Fibroblast of mammary gland (primary cell): Measurements from ENCODE around the gene ZSCAN5A.
A peak's percentile ranks its signal among the peaks of the same experiment; 100 is the strongest.

Experiments
- DNase-seq: peaks from one replicate; pipeline ENCODE4 v3.0.0-alpha.2; 2010; ENCODE audit warnings: low read depth
- H3K4me3 ChIP-seq: 2 replicates; pipeline ENCODE4 v1.5.1; 2011; ENCODE audit warnings: low read depth, mild to moderate bottlenecking, low read length, moderate library complexity; ENCODE audit not compliant: control insufficient read depth
- CTCF ChIP-seq: conservative IDR thresholded peaks from 2 replicates; pipeline ENCODE4 v1.5.1; 2011; ENCODE audit warnings: low read depth, low read length, inconsistent platforms; ENCODE audit not compliant: control insufficient read depth, insufficient read depth

The ZSCAN5A gene

DNA sequence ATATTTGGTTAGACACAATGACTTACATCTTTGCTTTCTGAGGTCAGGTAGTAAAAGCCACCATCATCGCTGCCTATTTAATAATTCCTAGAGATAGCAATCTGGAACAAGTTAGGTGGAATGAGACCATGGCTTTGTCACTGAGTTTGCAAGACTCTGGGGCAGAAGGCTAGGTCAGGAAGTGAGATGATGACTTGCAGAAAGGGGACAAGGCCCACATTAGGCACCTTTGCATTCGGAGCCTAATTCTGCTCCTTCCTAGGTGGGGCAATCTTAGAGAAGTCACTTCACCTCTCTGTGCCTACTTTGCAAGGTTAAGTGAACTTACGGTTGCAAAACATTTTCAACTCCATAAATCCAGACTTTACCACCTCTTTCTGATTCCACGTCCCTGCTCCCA, 31.8 kb downstream of the ZSCAN5A start:
- no peak for TF ChIP-seq CTCF
- no peak for DNase-seq
- H3K4me3 ChIP-seq, result no peak overlapping the region

DNA sequence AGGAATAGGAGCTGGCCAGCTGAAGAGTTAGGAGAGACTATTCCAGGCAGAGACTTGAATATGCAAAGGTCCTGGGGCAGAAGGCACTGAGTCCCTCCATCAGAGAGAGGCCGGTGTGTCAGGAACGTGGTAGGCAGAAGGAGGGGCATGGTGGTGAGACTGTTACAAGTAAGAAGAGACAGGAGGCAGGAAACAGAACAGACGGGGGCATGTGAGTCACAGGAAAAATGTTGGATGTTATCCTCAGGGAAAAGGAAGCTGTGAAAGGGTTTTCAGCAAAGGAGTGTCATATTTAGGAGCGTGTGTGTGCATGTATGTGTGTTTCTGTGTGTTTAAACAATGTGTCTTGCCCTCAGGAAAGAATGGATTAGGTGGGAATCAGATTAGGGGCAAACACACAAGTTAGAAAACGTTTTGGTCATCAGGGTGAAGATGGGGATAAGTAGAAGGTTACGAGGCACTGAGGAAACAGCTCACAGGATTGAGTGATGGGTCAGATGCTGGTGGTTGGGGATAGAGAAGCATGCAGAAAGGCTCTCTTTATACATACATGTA, 41.0 kb downstream of the ZSCAN5A start:
- TF ChIP-seq CTCF, result no peak
- no peak overlapping the region for H3K4me3 ChIP-seq
- peak; percentile 53 for DNase-seq

DNA sequence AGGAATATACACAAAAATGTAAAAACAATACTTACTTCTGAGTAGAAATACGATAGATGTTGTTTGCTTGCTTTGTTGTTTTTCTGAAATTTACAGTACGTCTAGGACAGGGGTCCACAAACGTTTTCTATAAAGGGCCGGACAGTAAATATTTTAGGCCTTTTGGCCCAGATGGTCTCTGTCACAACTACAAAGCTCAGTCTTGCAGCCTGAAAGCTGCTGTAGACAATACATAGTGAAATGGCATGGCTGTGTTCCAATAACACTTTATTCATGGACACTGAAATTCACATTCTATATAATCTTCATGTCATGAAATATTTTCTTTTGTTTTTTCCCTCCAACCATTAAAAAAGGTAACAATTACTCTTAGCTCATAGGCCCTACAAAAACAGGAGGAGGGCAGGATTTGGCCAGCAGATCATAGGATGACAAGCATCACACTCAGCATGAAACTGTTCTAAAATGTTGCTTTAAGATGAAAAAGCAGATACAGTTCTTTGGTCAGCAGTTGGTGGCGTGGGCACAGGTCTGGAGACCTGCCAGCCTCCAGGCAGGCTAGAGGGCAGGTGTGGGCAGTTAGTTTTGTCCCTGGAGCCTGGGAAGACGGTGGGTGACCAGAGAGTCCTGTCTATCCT, 42.4 kb downstream of the ZSCAN5A start, which contains the start of gene EDDM13:
Gene EDDM13, plus strand, starts transcription at position 588 of the 638 bp plus-strand sequence. CDS start 87 bp downstream, outside the sequence.
- H3K4me3 ChIP-seq, result no peak within 1 kb of the TSS
- no peak for DNase-seq
- no peak for TF ChIP-seq CTCF

DNA sequence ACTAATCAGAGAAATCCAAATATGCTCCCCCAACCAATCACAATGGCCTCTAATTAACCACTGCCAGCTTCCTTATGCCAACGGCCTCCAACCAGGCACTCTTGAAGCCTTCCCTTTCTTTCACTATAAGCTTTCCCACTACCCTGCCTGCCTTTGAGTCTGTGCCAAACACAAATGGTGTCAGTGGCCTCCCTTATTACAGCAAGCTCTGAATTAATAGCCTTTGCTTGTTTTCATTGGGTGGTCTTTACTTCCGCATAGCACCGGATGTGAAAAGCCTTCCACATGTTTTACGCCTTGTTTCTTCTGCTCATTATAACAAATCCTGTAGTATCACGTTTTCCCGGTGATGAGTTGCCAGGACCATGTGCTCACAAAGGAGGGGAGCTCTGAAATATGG, 43.5 kb downstream of the ZSCAN5A start:
- TF ChIP-seq CTCF, result no peak
- no peak for DNase-seq
- no peak overlapping the region for H3K4me3 ChIP-seq

GRCh38 chr19:56270676-56271075, 44.0 kb downstream of the ZSCAN5A start:
- DNase-seq, result peak; percentile 25
- no peak for TF ChIP-seq CTCF
- no peak overlapping the region for H3K4me3 ChIP-seq

DNA sequence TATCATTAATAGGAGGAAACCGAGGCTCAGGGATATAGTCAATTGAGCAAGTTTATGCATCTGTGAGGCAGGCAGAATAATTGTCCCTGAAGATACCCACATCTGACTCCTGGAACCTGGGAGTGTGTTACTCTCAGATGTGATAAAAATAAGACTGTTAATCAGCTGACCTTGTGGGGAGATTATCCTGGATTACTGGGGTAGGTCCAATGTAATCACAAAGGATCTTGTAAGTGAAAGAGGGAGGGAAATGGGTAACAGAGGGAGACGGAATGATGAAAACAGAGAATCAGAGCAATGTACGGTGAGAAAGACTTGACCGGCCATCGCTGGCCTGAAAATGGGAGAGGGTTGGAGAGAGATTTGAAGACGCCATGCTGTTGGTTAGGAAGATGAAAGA, 45.3 kb downstream of the ZSCAN5A start:
- DNase-seq, result no peak
- no peak overlapping the region for H3K4me3 ChIP-seq
- TF ChIP-seq CTCF, result no peak
